Common myeloid progenitor, CD34-positive (primary cell): Measurements from ENCODE around the gene CACYBP.

Source experiments
- CTCF ChIA-PET: fragments of 350-600 bp; sonication (Branson Sonifier 250); formaldehyde crosslinking; loops from one replicate; lab custom pipeline; 2021; ENCODE audit warnings: antibody characterized with exemption; lab: Charles Lee
- POLR2A ChIA-PET: fragments of 350-600 bp; sonication (Branson Sonifier 250); formaldehyde crosslinking; loops from one replicate; lab custom pipeline; 2021; ENCODE audit warnings: antibody characterized with exemption; lab: Charles Lee
- DNase-seq, 3 donors: peaks; one replicate each; pipeline versions ENCODE4 v3.0.0 to v3.0.0-alpha.2; 2013
- H3K27ac ChIP-seq, 2 experiments: 1 replicate in 1 of 2; 2 replicates in 1 of 2; pipeline ENCODE4 v1.7.0; 2013; ENCODE audit warnings: inconsistent platforms in 2 of 2, low read length in 2 of 2, mild to moderate bottlenecking in 2 of 2, low read depth in 1 of 2, moderate library complexity in 1 of 2; ENCODE audit not compliant: severe bottlenecking in 2 of 2, insufficient read depth in 1 of 2, poor library complexity in 1 of 2
- H3K27me3 ChIP-seq, 5 experiments: replicated peaks in 2 of 5; 1 replicate in 3 of 5; 2 replicates in 2 of 5; pipeline versions ENCODE4 v1.6.1 to v1.7.0; 2013; ENCODE audit warnings: low read length in 4 of 5, mild to moderate bottlenecking in 2 of 5, moderate library complexity in 2 of 5, inconsistent platforms in 1 of 5; ENCODE audit not compliant: insufficient read depth in 5 of 5, control insufficient read depth in 4 of 5
- H3K36me3 ChIP-seq, 4 experiments: 1 replicate in 2 of 4; 2 replicates in 2 of 4; pipeline versions ENCODE4 v1.6.1 to v1.7.0; 2013; ENCODE audit warnings: low read length in 3 of 4, control low read depth in 1 of 4, mild to moderate bottlenecking in 1 of 4; ENCODE audit not compliant: control insufficient read depth in 4 of 4, insufficient read depth in 4 of 4
- H3K4me1 ChIP-seq, 4 experiments: 1 replicate in 3 of 4; 2 replicates in 1 of 4; pipeline versions ENCODE4 v1.6.1 to v1.7.1; 2013; ENCODE audit warnings: low read length in 3 of 4, mild to moderate bottlenecking in 3 of 4, control low read depth in 1 of 4, inconsistent platforms in 1 of 4, moderate library complexity in 1 of 4; ENCODE audit not compliant: control insufficient read depth in 4 of 4, insufficient read depth in 4 of 4; ENCODE audit errors: control extremely low read depth in 1 of 4
- H3K4me3 ChIP-seq, 7 experiments: 1 replicate in 4 of 7; 2 replicates in 3 of 7; pipeline versions ENCODE4 v1.5.1 to v1.7.0; 2013; ENCODE audit warnings: mild to moderate bottlenecking in 7 of 7, low read length in 6 of 7, moderate library complexity in 6 of 7, inconsistent platforms in 2 of 7, low read depth in 2 of 7, control low read depth in 1 of 7; ENCODE audit not compliant: insufficient read depth in 4 of 7, control insufficient read depth in 1 of 7; ENCODE audit errors: extremely low read depth in 1 of 7
- H3K9me3 ChIP-seq, 5 experiments: 1 replicate in 4 of 5; 2 replicates in 1 of 5; pipeline versions ENCODE4 v1.6.1 to v1.7.1; 2013; ENCODE audit warnings: low read length in 4 of 5, mild to moderate bottlenecking in 2 of 5, inconsistent platforms in 1 of 5, low read depth in 1 of 5, moderate library complexity in 1 of 5; ENCODE audit not compliant: control insufficient read depth in 4 of 5, insufficient read depth in 2 of 5; ENCODE audit errors: control extremely low read depth in 1 of 5
- WGBS: methylation state at CpG from one replicate; pipeline ENCODE4 v1.1.5; 2013; ENCODE audit not compliant: insufficient coverage; 5-methylcytosine and 5-hydroxymethylcytosine counted together

CACYBP gene

DNA sequence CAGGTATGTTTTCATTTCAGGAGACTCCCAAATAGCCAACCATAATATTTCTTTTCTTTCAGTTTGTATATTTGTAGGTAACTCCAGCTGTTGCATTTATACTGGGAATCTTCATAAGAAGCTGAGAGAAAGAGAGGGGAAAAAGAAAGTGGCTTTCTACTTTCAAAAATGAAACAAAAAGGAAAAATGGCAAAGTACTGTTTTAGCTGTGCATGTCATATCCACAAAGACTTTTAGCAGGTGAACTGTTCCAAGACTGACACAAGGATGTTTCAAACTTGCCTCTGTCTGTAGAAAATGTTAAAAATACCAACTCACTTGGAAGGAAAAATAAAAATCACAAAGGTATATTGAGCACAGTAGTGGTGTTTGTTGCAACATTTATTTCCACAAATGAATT lies 41.9 kb upstream of the CACYBP start:
- POLR2A ChIA-PET: no interaction called here
- no peaks in the 10 kb centered on the region for H3K9me3 ChIP-seq
- H3K27ac ChIP-seq: no peak overlapping the region
- no peak overlapping the region for H3K4me3 ChIP-seq
- H3K4me1 ChIP-seq: peaks cover 2 to 11% (median 10%) of the 10 kb centered on the region in 4 experiments
- no peaks in the 10 kb centered on the region for H3K27me3 ChIP-seq
- no peaks in the 10 kb centered on the region for H3K36me3 ChIP-seq
- CTCF ChIA-PET: interaction anchor here (0.9 to 1.6 kb wide), 2 partner anchors 8 to 15 kb away, joined by 3 to 4 read pairs; no protein-coding TSS in a partner anchor
- no peak for DNase-seq

DNA sequence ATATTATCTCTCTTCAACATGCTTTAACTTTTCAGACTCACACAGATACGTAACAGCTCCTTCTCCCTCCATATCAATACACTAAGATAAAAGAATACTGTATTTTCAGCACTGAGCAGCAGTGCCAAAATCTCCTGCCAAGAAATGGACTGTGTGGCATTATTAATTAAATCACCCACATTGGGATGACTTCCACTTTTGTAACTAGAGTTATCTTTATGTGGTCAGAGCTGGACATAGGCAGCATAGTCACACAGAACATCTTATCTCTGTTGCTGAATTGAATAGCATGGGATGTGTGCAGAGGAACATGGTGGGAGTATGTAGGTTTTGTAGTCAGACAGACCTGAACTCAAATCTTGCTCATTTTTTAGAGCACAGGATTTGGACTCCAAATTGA lies 41.4 kb upstream of the CACYBP start:
- DNase-seq: no peak
- ChIA-PET CTCF (interaction anchor here (0.9 to 1.6 kb wide), 2 partner anchors 8 to 16 kb away, joined by 3 to 4 read pairs; no protein-coding TSS in a partner anchor), POLR2A (no interaction called here)
- no peaks in the 10 kb centered on the region for H3K36me3 ChIP-seq
- H3K27me3 ChIP-seq: no peaks in the 10 kb centered on the region
- no peak overlapping the region for H3K27ac ChIP-seq
- peaks cover 5 to 13% (median 10%) of the 10 kb centered on the region in 4 experiments for H3K4me1 ChIP-seq
- no peak overlapping the region for H3K4me3 ChIP-seq
- 89% methylated on average over 1 of the region's 1 CpG for WGBS
- H3K9me3 ChIP-seq: no peaks in the 10 kb centered on the region

DNA sequence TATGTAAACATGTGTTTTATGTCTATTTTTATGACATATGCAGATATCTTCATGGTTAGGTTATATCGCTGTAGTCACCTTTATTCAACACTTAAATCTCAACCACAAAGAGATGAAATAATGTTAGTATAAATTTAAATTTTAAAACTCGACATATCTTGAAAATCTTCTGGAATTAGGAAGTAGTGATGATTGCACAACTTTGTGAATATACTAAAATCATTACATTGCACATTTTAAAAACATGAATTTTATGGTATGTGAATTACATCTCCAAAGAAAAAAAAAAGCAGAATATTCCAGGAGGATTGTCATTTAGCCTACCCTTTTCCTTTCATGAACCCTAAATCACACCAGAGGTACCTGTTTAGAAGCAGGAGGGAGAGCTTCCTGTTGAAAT lies 39.4 kb upstream of the CACYBP start:
- no CpG with 5 or more reads among the region's 2 CpGs for WGBS
- Histone ChIP-seq H3K4me3 (no peak overlapping the region), H3K27ac (no peak overlapping the region), H3K27me3 (no peaks in the 10 kb centered on the region), H3K36me3 (no peaks in the 10 kb centered on the region), H3K9me3 (no peaks in the 10 kb centered on the region), H3K4me1 (peaks cover 16 to 23% (median 20%) of the 10 kb centered on the region in 4 experiments)
- ChIA-PET CTCF (interaction anchor here (0.7 kb wide), 1 partner anchor 545 kb away, joined by 3 read pairs; no protein-coding TSS in a partner anchor), POLR2A (no interaction called here)
- DNase-seq: no peak

DNA sequence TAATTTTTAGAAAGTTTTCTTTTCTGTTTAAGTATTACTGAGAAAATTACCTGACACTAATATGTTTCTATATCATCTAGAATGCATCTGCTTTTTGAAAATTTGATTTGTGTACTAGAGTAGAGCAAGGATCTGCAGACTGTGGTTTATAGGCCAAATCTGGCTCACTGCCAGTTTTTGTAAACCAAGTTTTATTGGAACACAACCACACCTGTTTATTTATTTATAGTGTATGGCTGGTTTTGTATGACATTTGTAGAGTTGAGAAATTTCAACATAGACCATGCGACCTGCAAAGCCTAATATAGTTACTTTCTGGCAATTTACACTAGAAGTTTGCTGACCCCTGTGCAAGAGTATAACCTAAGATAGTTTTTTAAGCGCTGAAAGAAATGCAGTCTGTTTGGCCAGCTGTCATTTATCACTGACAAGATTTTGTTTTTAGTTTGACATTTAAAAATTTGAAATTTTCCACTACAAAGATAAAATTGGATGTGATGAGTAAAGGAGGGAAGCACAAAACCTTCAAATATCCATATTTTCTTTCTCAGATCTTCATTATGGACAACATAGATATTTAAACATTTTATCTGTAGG lies 36.1 kb upstream of the CACYBP start:
- Histone ChIP-seq H3K9me3 (no peaks in the 10 kb centered on the region), H3K27ac (peak overlapping the region in 1 of 2 experiments; percentile 63), H3K4me3 (no peak overlapping the region), H3K4me1 (peaks cover 31 to 51% (median 42%) of the 10 kb centered on the region in 4 experiments), H3K36me3 (no peaks in the 10 kb centered on the region), H3K27me3 (no peaks in the 10 kb centered on the region)
- ChIA-PET POLR2A (no interaction called here), CTCF (interaction anchor here (0.7 kb wide), 1 partner anchor 63 kb away, joined by 3 read pairs; no protein-coding TSS in a partner anchor)
- peak in 1 of 3 donors; percentile 24 for DNase-seq
- 83% methylated on average over 1 of the region's 2 CpGs for WGBS

DNA sequence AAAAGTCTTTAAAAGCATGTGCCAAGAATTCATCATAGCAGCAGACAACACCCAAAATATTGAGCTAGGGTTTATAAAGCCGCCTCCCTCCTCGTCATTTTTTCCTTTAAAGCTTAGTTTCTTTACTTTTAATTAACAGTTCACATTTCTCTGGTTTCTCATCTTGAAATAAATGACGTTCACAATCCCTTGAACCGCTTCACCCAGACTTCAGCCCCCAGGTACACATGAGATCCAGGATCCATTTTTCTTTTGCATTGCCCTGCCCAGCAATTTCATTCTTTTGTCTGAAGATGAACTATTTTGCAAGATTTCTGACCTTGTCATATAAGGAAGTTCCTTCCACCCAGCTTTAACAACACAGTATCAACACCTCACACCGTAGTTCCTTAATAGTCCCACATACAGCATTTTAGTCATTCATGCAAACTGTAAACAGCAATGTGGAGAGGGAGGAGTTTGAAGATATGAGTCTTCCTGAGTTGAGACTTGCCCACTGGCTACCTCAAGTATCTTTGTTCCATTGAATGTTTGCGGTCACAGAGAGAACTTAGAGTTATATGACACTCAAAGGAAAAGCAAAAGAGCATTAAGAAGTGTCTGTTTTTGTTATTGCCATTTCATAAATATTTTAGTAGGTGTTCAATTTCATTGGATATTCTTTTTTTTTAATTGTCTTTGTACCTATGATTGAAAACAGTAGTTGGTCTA lies 35.3 kb upstream of the CACYBP start:
- Histone ChIP-seq H3K4me3 (peak overlapping the region in 2 of 7 experiments; percentile 28 to 50), H3K9me3 (no peaks in the 10 kb centered on the region), H3K27ac (peak overlapping the region in 1 of 2 experiments; percentile 63), H3K36me3 (no peaks in the 10 kb centered on the region), H3K4me1 (peaks cover 39 to 59% (median 50%) of the 10 kb centered on the region in 4 experiments), H3K27me3 (no peaks in the 10 kb centered on the region)
- 66% methylated on average over 5 of the region's 6 CpGs for WGBS
- peak; percentile 38 to 90 (median 81) for DNase-seq
- ChIA-PET POLR2A (no interaction called here), CTCF (no interaction called here)

DNA sequence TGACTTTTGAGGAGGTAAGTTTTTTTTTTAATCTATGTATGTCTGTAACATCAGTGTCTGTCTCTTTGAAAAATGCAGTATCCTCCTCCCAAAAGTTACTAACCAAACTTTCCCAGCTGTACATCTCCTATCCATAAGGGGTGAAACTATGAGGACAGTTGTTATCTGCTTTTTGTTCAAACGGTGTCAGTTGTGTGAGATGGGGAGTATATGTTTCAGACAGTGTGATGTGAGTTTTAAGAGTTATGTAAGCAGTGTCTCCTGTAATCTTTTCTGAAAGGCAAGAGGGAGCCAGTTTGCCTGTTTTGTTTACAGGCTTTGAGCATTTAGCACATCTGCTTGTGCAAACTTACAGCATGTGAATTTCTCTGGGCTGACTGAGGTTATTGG lies 34.8 kb upstream of the CACYBP start:
- Histone ChIP-seq H3K27me3 (no peaks in the 10 kb centered on the region), H3K9me3 (no peaks in the 10 kb centered on the region), H3K4me3 (peak overlapping the region in 2 of 7 experiments; percentile 30 to 50), H3K36me3 (no peaks in the 10 kb centered on the region), H3K27ac (peak overlapping the region in 1 of 2 experiments; percentile 63), H3K4me1 (peaks cover 44 to 64% (median 53%) of the 10 kb centered on the region in 4 experiments)
- WGBS: 100% methylated on average over 1 of the region's 1 CpG
- peak in 2 of 3 donors; percentile 19 to 50 for DNase-seq
- ChIA-PET POLR2A (no interaction called here), CTCF (interaction anchor here (1.1 to 1.9 kb wide), 4 partner anchors 10 to 59 kb away, joined by 3 to 7 read pairs (median 4); no protein-coding TSS in a partner anchor)
